ENCODE data around the gene KCNG2. TPM values are rescaled to one million over a fixed set of nuclear protein-coding genes. Genes with fewer than 3 reads are reported as not detected.

KCNG2 gene
- total RNA-seq, 2 experiments from 2014 or later = not detected

GRCh38 chr18:79844999-79845563, 47.3 kb downstream of the KCNG2 start:
- no peaks in the 10 kb centered on the region for H3K4me1 Mint-ChIP-seq
- no peaks in the 10 kb centered on the region for H3K36me3 Mint-ChIP-seq (ENCODE audit: low read depth)
- H3K4me3 Mint-ChIP-seq = no peak overlapping the region
- DNase-seq = no peak
- H3K9me3 Mint-ChIP-seq = no peaks in the 10 kb centered on the region
- ChIA-PET CTCF (no interaction called here), POLR2A (no interaction called here)
- H3K27me3 Mint-ChIP-seq = peaks cover 4% of the 10 kb centered on the region
- H3K27ac Mint-ChIP-seq = no peak overlapping the region

- ChIA-PET CTCF (no interaction called here), POLR2A (no interaction called here)
- Mint-ChIP-seq H3K36me3 (ENCODE audit: low read depth) (no peaks in the 10 kb centered on the region), H3K4me1 (no peaks in the 10 kb centered on the region), H3K27ac (no peak overlapping the region), H3K9me3 (no peaks in the 10 kb centered on the region), H3K4me3 (no peak overlapping the region), H3K27me3 (peaks cover 2% of the 10 kb centered on the region)
- DNase-seq = no peak
Observed at GRCh38 chr18:79846936-79847557, 49.3 kb downstream of the KCNG2 start.

- H3K27ac Mint-ChIP-seq = no peak overlapping the region
- DNase-seq = no peak
- no peak overlapping the region for H3K4me3 Mint-ChIP-seq
- no peaks in the 10 kb centered on the region for H3K9me3 Mint-ChIP-seq
- H3K36me3 Mint-ChIP-seq (ENCODE audit: low read depth) = no peaks in the 10 kb centered on the region
- H3K4me1 Mint-ChIP-seq = no peaks in the 10 kb centered on the region
- POLR2A ChIA-PET = no interaction called here
- peaks cover 2% of the 10 kb centered on the region for H3K27me3 Mint-ChIP-seq
- CTCF ChIA-PET = no interaction called here
Observed at GRCh38 chr18:79847606-79848293, 50.0 kb downstream of the KCNG2 start.

- no peaks in the 10 kb centered on the region for H3K36me3 Mint-ChIP-seq (ENCODE audit: low read depth)
- no peaks in the 10 kb centered on the region for H3K9me3 Mint-ChIP-seq
- ChIA-PET POLR2A (no interaction called here), CTCF (no interaction called here)
- no peak for DNase-seq
- no peaks in the 10 kb centered on the region for H3K4me1 Mint-ChIP-seq
- no peak overlapping the region for H3K4me3 Mint-ChIP-seq
- H3K27ac Mint-ChIP-seq = no peak overlapping the region
- peaks cover 2% of the 10 kb centered on the region for H3K27me3 Mint-ChIP-seq
Observed at GRCh38 chr18:79848294-79848578, 50.5 kb downstream of the KCNG2 start.

GRCh38 chr18:79848579-79849327, 51.0 kb downstream of the KCNG2 start:
- Mint-ChIP-seq H3K4me1 (no peaks in the 10 kb centered on the region), H3K4me3 (no peak overlapping the region), H3K27ac (no peak overlapping the region), H3K27me3 (no peaks in the 10 kb centered on the region), H3K36me3 (ENCODE audit: low read depth) (no peaks in the 10 kb centered on the region), H3K9me3 (no peaks in the 10 kb centered on the region)
- DNase-seq = no peak
- POLR2A ChIA-PET = no interaction called here
- CTCF ChIA-PET = no interaction called here

GRCh38 chr18:79849328-79850207, 51.8 kb downstream of the KCNG2 start:
- no peaks in the 10 kb centered on the region for H3K27me3 Mint-ChIP-seq
- CTCF ChIA-PET = no interaction called here
- H3K27ac Mint-ChIP-seq = no peak overlapping the region

GRCh38 chr18:79850731-79851130, 53.0 kb downstream of the KCNG2 start:
- POLR2A ChIA-PET = no interaction called here
- H3K27me3 Mint-ChIP-seq = no peaks in the 10 kb centered on the region
- H3K4me1 Mint-ChIP-seq = no peaks in the 10 kb centered on the region
- CTCF ChIA-PET = no interaction called here
- no peaks in the 10 kb centered on the region for H3K9me3 Mint-ChIP-seq
- H3K27ac Mint-ChIP-seq = no peak overlapping the region
- DNase-seq = no peak
- no peaks in the 10 kb centered on the region for H3K36me3 Mint-ChIP-seq (ENCODE audit: low read depth)
- no peak overlapping the region for H3K4me3 Mint-ChIP-seq

More at GRCh38 chr18:79849328-79850207, 51.8 kb downstream of the KCNG2 start:
- H3K4me3 Mint-ChIP-seq = no peak overlapping the region
- POLR2A ChIA-PET = no interaction called here
- no peaks in the 10 kb centered on the region for H3K9me3 Mint-ChIP-seq
- DNase-seq = no peak
- no peaks in the 10 kb centered on the region for H3K4me1 Mint-ChIP-seq
- no peaks in the 10 kb centered on the region for H3K36me3 Mint-ChIP-seq (ENCODE audit: low read depth)

- Mint-ChIP-seq H3K4me1 (no peaks in the 10 kb centered on the region), H3K9me3 (no peaks in the 10 kb centered on the region), H3K36me3 (ENCODE audit: low read depth) (no peaks in the 10 kb centered on the region), H3K27me3 (no peaks in the 10 kb centered on the region), H3K4me3 (no peak overlapping the region), H3K27ac (no peak overlapping the region)
- POLR2A ChIA-PET = no interaction called here
- CTCF ChIA-PET = no interaction called here
- DNase-seq = no peak
Observed at GRCh38 chr18:79851489-79851888, 53.8 kb downstream of the KCNG2 start.

GRCh38 chr18:79851950-79852349, 54.2 kb downstream of the KCNG2 start:
- Mint-ChIP-seq H3K4me3 (no peak overlapping the region), H3K27ac (no peak overlapping the region), H3K27me3 (no peaks in the 10 kb centered on the region), H3K4me1 (peaks cover under 1% of the 10 kb centered on the region), H3K36me3 (ENCODE audit: low read depth) (no peaks in the 10 kb centered on the region), H3K9me3 (no peaks in the 10 kb centered on the region)
- ChIA-PET CTCF (no interaction called here), POLR2A (no interaction called here)
- DNase-seq = no peak

GRCh38 chr18:79852561-79853302, 55.0 kb downstream of the KCNG2 start:
- CTCF ChIA-PET = interaction anchor here (1.2 kb wide), 1 partner anchor 17 kb away, joined by 3 read pairs; no protein-coding TSS in a partner anchor
- Mint-ChIP-seq H3K4me3 (no peak overlapping the region), H3K27ac (no peak overlapping the region), H3K36me3 (ENCODE audit: low read depth) (no peaks in the 10 kb centered on the region), H3K9me3 (no peaks in the 10 kb centered on the region), H3K27me3 (no peaks in the 10 kb centered on the region), H3K4me1 (peaks cover 2% of the 10 kb centered on the region)
- no peak for DNase-seq
- POLR2A ChIA-PET = no interaction called here

- POLR2A ChIA-PET = no interaction called here
- H3K27ac Mint-ChIP-seq = no peak overlapping the region
- peaks cover 2% of the 10 kb centered on the region for H3K4me1 Mint-ChIP-seq
- H3K4me3 Mint-ChIP-seq = no peak overlapping the region
- no peaks in the 10 kb centered on the region for H3K27me3 Mint-ChIP-seq
- no peaks in the 10 kb centered on the region for H3K36me3 Mint-ChIP-seq (ENCODE audit: low read depth)
- DNase-seq = no peak
- no peaks in the 10 kb centered on the region for H3K9me3 Mint-ChIP-seq
- CTCF ChIA-PET = interaction anchor here (1.2 kb wide), 1 partner anchor 17 kb away, joined by 3 read pairs; no protein-coding TSS in a partner anchor
Observed at GRCh38 chr18:79853303-79853992, 55.7 kb downstream of the KCNG2 start.

GRCh38 chr18:79853993-79854364, 56.2 kb downstream of the KCNG2 start:
- no peak overlapping the region for H3K4me3 Mint-ChIP-seq
- H3K9me3 Mint-ChIP-seq = no peaks in the 10 kb centered on the region
- peaks cover 2% of the 10 kb centered on the region for H3K4me1 Mint-ChIP-seq
- DNase-seq = no peak
- H3K36me3 Mint-ChIP-seq (ENCODE audit: low read depth) = no peaks in the 10 kb centered on the region
- no peak overlapping the region for H3K27ac Mint-ChIP-seq
- CTCF ChIA-PET = no interaction called here
- POLR2A ChIA-PET = no interaction called here
- H3K27me3 Mint-ChIP-seq = no peaks in the 10 kb centered on the region
